Measurements from ENCODE around the gene SHB.

SHB gene

DNA sequence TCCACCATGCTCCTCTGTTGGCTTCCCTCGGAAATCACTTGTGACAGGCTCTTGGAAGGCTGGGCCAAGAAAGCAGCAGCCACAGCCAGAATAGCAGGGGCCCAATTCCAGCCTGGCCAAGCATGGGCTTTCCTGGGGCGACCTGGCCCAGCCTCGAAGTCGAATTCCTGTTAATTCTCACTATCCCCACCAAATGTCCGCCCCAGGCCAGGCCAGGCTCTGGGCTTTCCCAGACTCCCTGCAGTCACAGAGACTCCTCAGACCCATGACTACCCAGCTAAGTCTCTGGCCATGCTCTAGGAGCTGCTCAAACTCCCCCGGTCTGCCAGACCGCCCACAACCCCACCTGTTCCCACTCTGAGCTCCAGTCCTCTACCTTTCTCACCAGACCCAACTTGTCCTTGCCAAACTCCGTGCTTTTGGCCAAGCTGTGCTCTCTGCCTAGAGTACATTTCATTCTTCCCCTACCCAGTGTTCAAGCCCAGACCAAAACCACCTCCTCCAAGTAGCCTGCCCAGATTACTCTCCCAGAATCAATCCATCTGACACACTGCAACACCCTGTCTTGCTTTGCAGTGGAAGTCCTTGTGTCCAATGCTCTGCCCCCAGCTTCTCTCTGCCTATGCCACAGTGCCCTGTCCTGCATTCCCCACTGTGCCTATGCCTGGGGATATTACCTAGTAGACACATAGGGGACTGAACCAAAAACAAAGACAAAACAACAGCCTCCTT lies 26.2 kb downstream of the SHB start:
- no peak for DNase-seq (ENCODE audit: low read depth, low spot score)

GRCh38 chr9:38041564-38042243 lies 27.3 kb downstream of the SHB start:
- no peak for DNase-seq (ENCODE audit: low read depth, low spot score)

- no peak for DNase-seq (ENCODE audit: low read depth, low spot score)
Measured at GRCh38 chr9:38039907-38040682, 28.9 kb downstream of the SHB start.

DNA sequence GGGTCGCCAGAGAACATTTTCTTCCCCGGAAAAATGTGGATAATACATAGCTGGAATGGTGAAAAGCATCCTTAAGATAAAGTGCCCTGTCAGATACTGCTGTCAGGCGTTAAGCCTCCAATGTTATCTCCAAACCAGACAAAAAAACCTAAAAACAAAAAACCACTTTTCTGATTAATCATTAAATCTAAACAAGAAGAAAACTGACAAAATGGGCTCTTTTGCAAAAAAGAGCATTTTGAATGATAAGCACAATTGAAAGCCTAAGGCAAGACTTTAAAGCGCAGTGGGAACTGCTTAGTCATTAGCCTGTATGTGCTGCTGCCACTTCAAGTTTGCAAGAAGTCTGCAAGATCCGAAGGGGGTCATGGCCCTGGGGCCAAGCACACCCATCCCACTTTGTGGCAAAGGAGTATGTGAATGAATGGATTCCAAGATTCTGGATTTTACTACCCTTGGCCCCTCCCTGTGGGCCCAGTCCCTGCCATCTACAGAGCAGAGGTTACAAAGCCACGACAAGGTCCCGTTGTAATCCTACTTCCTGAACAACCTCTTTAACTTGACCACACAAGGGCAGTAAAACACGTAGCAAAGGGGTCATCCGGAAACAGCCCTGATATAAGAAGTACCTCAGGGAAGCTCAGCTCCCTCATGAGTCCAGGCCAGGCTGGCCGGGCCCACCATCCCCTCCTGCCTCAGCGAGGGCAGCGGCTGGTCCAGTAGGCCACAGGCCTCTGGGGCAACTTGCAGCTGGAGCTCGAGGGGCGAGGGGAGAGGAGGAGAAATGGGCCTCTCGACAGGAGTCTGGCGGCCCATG lies 29.7 kb downstream of the SHB start:
- no peak for DNase-seq (ENCODE audit: low read depth, low spot score)

DNA sequence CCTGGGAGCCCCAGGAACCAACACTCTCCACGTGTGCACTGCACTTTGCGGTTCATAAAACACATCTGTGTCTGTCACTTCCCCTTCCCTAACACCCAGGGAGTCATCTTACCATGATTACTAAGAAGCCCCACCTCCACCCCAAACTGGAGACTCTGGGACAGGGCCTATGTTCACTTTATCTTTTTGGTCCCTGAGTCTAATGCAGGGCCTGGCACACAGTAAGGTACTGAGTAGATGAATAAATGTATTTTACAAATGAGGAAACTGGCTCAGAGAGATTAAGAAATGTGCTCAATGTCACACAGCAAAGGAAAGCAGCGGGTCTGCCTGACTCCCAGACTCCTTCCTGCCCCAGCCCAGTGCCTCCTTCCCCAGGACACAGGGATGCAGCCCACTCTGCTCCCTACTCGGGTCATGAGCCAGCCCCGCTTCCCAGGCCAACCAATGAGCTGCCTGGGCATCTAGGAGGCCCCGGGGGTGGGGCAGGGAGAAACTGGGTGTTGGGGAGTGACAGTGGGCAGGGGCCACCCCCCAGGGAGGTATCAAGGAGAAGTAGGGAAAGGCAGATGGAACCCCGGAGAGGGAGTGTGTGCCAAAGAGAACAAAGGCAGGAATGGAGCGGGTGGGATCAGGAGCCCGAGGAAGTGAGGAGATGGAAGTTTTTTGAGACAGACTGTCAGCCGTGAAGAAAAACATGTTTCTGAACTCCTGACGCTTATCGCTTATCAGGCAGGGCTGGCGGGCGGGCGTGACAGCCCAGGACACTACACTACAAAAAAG lies 30.5 kb downstream of the SHB start:
- no peak for DNase-seq (ENCODE audit: low read depth, low spot score)

GRCh38 chr9:38037981-38038306 lies 31.1 kb downstream of the SHB start:
- DNase-seq (ENCODE audit: low read depth, low spot score), result no peak

- no peak for DNase-seq (ENCODE audit: low read depth, low spot score)
Measured at GRCh38 chr9:38036359-38037084, 32.5 kb downstream of the SHB start.

GRCh38 chr9:38035873-38036272 lies 33.2 kb downstream of the SHB start:
- no peak for DNase-seq (ENCODE audit: low read depth, low spot score)

- no peak for DNase-seq (ENCODE audit: low read depth, low spot score)
Measured at GRCh38 chr9:38033941-38034340, 35.1 kb downstream of the SHB start.

- no peak for DNase-seq (ENCODE audit: low read depth, low spot score)
Measured at GRCh38 chr9:38032266-38033110, 36.5 kb downstream of the SHB start.

GRCh38 chr9:38031594-38031993 lies 37.4 kb downstream of the SHB start:
- DNase-seq (ENCODE audit: low read depth, low spot score), result no peak

- no peak for DNase-seq (ENCODE audit: low read depth, low spot score)
Measured at GRCh38 chr9:38030658-38031057, 38.4 kb downstream of the SHB start.

DNA sequence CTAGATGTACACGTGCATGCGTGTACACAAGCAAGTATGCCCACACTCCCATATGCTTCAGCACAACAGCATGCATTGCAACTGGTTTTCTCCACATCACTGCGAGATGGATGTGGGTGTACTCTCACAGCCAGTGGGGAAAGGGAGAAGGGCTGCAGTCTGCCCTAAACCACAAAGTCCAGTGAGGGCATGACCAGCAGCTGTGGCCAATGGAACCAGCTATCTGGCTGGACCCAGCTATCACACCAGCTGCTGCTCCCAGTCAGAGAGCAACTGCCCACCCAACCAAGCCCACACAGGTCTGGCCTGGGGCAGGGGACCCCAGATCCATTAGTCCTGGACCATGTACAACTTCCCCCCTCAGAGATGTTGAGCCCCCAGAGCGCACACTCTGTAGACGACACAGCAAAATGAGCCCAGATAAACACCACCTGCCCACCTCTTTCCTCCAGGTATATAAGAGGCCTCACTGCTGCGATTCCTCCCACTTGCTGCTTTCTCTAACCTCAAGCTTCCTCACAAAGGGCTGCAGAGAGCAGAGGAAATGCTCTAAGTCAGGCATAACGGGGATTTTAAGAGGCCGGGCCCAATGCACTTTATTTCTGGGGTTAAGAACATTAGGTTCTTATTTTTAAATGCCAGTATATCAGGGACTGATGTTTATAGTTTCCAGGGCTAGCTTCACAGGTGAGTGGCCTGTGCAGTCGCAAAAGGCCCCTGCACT lies 39.0 kb downstream of the SHB start:
- DNase-seq (ENCODE audit: low read depth, low spot score), result no peak

GRCh38 chr9:38027714-38028113 lies 41.3 kb downstream of the SHB start:
- DNase-seq (ENCODE audit: low read depth, low spot score), result no peak

- no peak for DNase-seq (ENCODE audit: low read depth, low spot score)
Measured at GRCh38 chr9:38026840-38027527, 42.0 kb downstream of the SHB start.

DNA sequence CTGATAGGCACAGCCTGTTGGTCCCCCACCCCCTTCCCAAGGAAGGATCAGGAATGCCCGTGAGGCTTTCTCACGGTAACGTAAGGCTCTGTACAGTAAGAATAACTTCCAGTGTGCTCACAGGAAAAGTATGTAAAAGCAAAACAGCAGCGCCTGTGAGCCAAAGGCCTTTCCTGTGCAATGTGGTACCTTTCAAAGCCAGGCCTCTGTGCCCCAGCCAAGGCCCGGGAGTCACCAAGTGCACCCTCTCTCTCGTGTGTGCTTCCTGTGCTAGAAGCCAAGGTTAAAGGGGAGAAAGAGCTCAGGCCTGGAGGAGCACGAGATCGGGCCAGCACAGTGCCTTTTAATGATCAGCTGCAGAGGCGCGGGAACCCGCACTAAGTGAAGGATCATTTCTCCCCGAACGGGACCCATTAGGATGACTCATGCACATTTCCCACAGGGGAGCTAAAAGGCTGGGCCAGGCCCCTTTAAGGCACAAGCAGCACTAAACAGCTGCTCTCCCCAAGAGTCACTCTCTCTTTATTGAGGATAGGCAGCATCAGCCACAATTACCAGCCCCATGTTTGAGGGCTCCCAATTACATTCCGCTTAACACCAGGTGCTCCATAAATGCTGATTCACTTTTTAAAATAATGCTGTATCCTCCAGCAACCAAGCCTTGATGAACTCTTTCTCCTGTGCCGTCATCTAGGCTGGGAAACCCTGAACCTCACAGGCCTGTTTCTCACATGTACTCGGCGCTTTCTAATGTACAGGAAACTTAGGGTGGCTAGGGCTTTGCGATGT lies 42.8 kb downstream of the SHB start:
- peak; percentile 76 for DNase-seq (ENCODE audit: low read depth, low spot score)

DNA sequence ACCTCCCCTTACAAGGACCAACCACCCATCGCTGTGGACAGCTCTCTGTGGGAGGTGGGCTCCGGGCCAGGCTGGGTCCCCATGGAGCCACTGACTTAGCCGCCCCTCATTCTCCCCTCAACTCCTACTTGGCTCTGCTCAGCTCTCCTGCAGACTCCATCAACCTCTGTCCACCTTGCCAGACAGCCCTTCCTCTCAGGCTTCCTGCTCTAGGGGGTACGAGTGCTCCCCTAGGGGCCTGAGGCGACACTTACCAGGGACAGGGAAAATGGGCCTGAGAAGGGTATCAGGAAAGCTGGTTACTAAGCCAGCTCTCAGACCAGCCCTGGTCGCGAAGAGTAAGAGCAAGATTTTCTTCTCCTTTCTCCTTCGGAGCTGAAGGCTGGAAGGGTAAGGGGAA lies 43.9 kb downstream of the SHB start:
- no peak for DNase-seq (ENCODE audit: low read depth, low spot score)
